ENCODE results near the gene XPOT.

GRCh38 chr12:64430886-64431285 is 26.7 kb downstream of the XPOT start:
- TF ChIP-seq CTCF (conservative IDR thresholded peaks at IDR 0.05) (no peak), ZFX (IDR thresholded peaks at IDR 0.05) (no peak)

Data from C4-2B (cell line).